ENCODE data around the gene ADISSP. TPM values are rescaled to one million over a fixed set of nuclear protein-coding genes. Genes with fewer than 3 reads are reported as not detected.

Gene ADISSP
- total and polyA plus RNA-seq, 2 donors (not counting 3 experiments of a cell fraction or from before 2014, with no cell fraction given) = 55.0 to 67.5 TPM

- dilution Hi-C loops (cut with MboI; ENCODE audit: extremely low pct_ligation_motif_present, low sequenced_read_pairs) (no loop called here), intact Hi-C loops (cut with micrococcal nuclease) (no loop called here)
- no peak overlapping the region for H2AFZ ChIP-seq (ENCODE audit: low read depth, low read length)
- TF ChIP-seq MYC (IDR thresholded peaks at IDR 0.05; ENCODE audit: low read depth, low read length) = no peak
- TF ChIP-seq JUN (IDR thresholded peaks at IDR 0.05; ENCODE audit: borderline replicate concordance, insufficient read depth, insufficient read length, low read depth) = no peak
- no peak for TF ChIP-seq POLR2A (IDR thresholded peaks at IDR 0.05; ENCODE audit: low read depth, low read length)
- no peak for TF ChIP-seq FOS (IDR thresholded peaks at IDR 0.05; ENCODE audit: borderline replicate concordance, insufficient read depth, low read length)
- no peak for TF ChIP-seq POLR2AphosphoS5 (IDR thresholded peaks at IDR 0.05; ENCODE audit: insufficient read depth, low read depth, low read length)
- TF ChIP-seq MAX (IDR thresholded peaks at IDR 0.05; ENCODE audit: insufficient read depth, insufficient read length) = no peak
- no peak for TF ChIP-seq GATA2 (IDR thresholded peaks at IDR 0.05; ENCODE audit: insufficient read depth, insufficient read length, low read depth, low read length)
- TF ChIP-seq CTCF (IDR thresholded peaks at IDR 0.05; ENCODE audit: extremely low read depth in 1 of 2, insufficient read depth in 1 of 2, low read depth in 1 of 2, low read length in 2 of 2) = no peak
- TF ChIP-seq EZH2 (IDR thresholded peaks at IDR 0.05; ENCODE audit: borderline replicate concordance, low read depth, low read length, severe bottlenecking) = no peak
- peaks cover 20% of the 10 kb centered on the region for H3K4me1 ChIP-seq (ENCODE audit: control insufficient read depth, extremely low read depth, insufficient read depth, low read length)
- FAIRE-seq (no peak), DNase-seq (ENCODE audit: low read depth, low spot score) (no peak)
- ChIA-PET CTCF (no interaction called here), POLR2A (no interaction called here)
- no peak overlapping the region for H3K4me2 ChIP-seq (ENCODE audit: insufficient read depth, low read length)
- H3K9me1 ChIP-seq (replicated peaks; ENCODE audit: control insufficient read depth, extremely low read depth, insufficient read depth, low read length) = no peaks in the 10 kb centered on the region
- H3K36me3 ChIP-seq (ENCODE audit: control insufficient read depth in 2 of 2, extremely low read depth in 1 of 2, insufficient read depth in 2 of 2, low read length in 2 of 2) = peaks cover 0 to 19% of the 10 kb centered on the region in 2 experiments
- BruUV-seq (replicated peaks) = no TSS peak
- H3K27ac ChIP-seq (ENCODE audit: insufficient read depth, low read depth, low read length) = no peak overlapping the region
- no peak overlapping the region for H3K9ac ChIP-seq (replicated peaks; ENCODE audit: extremely low read depth, insufficient read depth, low read length)
- H4K20me1 ChIP-seq (replicated peaks; ENCODE audit: control insufficient read depth, extremely low read depth, insufficient read depth, low read length) = no peaks in the 10 kb centered on the region
- H3K9me3 ChIP-seq (replicated peaks; ENCODE audit: control insufficient read depth, insufficient read depth, low read length) = no peaks in the 10 kb centered on the region
- H3K79me2 ChIP-seq (ENCODE audit: control insufficient read depth, insufficient read depth, low read length) = peaks cover 25% of the 10 kb centered on the region
- no peak overlapping the region for H3K4me3 ChIP-seq (replicated peaks in 1 of 3; ENCODE audit: insufficient read depth in 1 of 3, low read depth in 1 of 3, low read length in 3 of 3)
- H3K27me3 ChIP-seq (ENCODE audit: control insufficient read depth in 2 of 2, insufficient read depth in 2 of 2, low read length in 2 of 2) = no peaks in the 10 kb centered on the region
These were observed 30.8 kb upstream of the ADISSP start for GRCh38 chr20:3798373-3798768.

Measured in endothelial cell of umbilical vein (primary cell).